Stimulated activated CD4-positive, alpha-beta T cell treated with anti-CD3 and anti-CD28 coated beads, Interleukin-12 subunit alpha, Interleukin-12 subunit beta, amount 100 ng/mL, for 48 hours (primary cell): ENCODE measurements around the gene LCLAT1.
"Not testable (repeated sequence)": the region's sequence is repeated elsewhere in the genome, so short reads cannot be mapped to it uniquely, and the experiment has no call there.

Source experiments
- DNase-seq, 3 donors: peaks; one replicate each; pipeline ENCODE4 v3.0.0-alpha.2; 2020; ENCODE audit warnings: low read depth in 2 of 3, low spot score in 1 of 3

LCLAT1 gene

GRCh38 chr2:30639836-30640235 lies 192.8 kb downstream of the LCLAT1 start:
- DNase-seq, result no peak

GRCh38 chr2:30641765-30642345 lies 194.8 kb downstream of the LCLAT1 start:
- DNase-seq, result no peak

GRCh38 chr2:30643013-30643412 lies 196.0 kb downstream of the LCLAT1 start:
- DNase-seq, result not testable (repeated sequence)

- no peak for DNase-seq
These were observed 196.6 kb downstream of the LCLAT1 start for GRCh38 chr2:30643674-30644073.

- no peak for DNase-seq
These were observed 198.2 kb downstream of the LCLAT1 start for GRCh38 chr2:30645081-30645744.

- DNase-seq, result no peak
These were observed 198.7 kb downstream of the LCLAT1 start for GRCh38 chr2:30645745-30646119.

GRCh38 chr2:30647752-30648457 lies 200.9 kb downstream of the LCLAT1 start:
- DNase-seq, result no peak

- DNase-seq, result no peak
These were observed 202.2 kb downstream of the LCLAT1 start for GRCh38 chr2:30649278-30649677.

- no peak for DNase-seq
These were observed 202.8 kb downstream of the LCLAT1 start for GRCh38 chr2:30649828-30650227.

GRCh38 chr2:30652271-30652915 lies 205.3 kb downstream of the LCLAT1 start:
- no peak for DNase-seq

GRCh38 chr2:30653847-30654246 lies 206.8 kb downstream of the LCLAT1 start:
- DNase-seq, result no peak

GRCh38 chr2:30654404-30654803 lies 207.4 kb downstream of the LCLAT1 start:
- no peak for DNase-seq

GRCh38 chr2:30655211-30655610 lies 208.2 kb downstream of the LCLAT1 start:
- no peak for DNase-seq

GRCh38 chr2:30655660-30656059 lies 208.6 kb downstream of the LCLAT1 start:
- DNase-seq, result no peak

- DNase-seq, result no peak
These were observed 209.0 kb downstream of the LCLAT1 start for GRCh38 chr2:30656079-30656478.

- DNase-seq, result no peak
These were observed 214.4 kb downstream of the LCLAT1 start for GRCh38 chr2:30661173-30662107.

GRCh38 chr2:30662268-30663131 lies 215.5 kb downstream of the LCLAT1 start:
- DNase-seq, result no peak

GRCh38 chr2:30663321-30663720 lies 216.3 kb downstream of the LCLAT1 start:
- DNase-seq, result no peak

- DNase-seq, result no peak
These were observed 216.8 kb downstream of the LCLAT1 start for GRCh38 chr2:30663806-30664205.

GRCh38 chr2:30664761-30665358 lies 217.8 kb downstream of the LCLAT1 start:
- peak in 1 of 3 donors; percentile 3 for DNase-seq
